CD4-positive, alpha-beta T cell treated with Interleukin-6 at 100 ng/mL for 8 hours (primary cell): ENCODE results near the gene ATP11A.

Experiments
- DNase-seq: peaks from one replicate; pipeline ENCODE4 v3.0.0-alpha.2; 2020; ENCODE audit warnings: mixed read lengths, low spot score

ATP11A gene

DNA sequence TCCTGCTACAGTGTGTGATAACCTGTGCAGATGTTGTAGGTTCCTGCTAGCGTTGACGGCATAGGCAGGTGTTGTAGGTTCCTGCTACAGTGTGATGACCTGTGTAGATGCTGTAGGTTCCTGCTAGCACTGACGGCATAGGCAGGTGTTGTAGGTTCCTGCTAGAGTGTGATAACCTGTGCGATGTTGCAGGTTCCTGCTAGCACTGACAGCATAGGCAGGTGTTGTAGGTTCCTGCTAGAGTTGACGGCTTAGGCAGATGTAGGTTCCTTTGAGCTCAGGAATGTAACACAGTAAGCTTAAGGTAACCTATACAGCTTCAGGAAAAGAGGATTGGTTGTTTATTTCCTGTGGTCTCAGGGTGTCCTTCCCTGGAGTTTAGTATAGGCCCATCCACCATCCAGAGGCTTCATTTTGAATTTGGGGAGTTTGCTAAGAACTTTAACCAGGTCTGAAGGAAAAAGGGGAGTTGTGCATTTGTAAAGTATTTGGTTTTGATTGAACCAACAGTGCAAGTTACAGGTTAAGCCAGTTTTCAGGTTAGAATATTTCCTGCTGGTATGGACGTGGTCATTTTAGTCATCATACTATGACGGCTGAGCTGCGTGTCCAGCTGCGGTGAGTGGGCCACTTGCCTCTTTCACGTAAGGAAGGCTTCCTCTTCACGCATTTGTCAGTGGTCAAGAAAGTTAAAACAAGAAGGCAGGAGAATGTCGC is 53.8 kb downstream of the ATP11A start:
- no peak for DNase-seq

DNA sequence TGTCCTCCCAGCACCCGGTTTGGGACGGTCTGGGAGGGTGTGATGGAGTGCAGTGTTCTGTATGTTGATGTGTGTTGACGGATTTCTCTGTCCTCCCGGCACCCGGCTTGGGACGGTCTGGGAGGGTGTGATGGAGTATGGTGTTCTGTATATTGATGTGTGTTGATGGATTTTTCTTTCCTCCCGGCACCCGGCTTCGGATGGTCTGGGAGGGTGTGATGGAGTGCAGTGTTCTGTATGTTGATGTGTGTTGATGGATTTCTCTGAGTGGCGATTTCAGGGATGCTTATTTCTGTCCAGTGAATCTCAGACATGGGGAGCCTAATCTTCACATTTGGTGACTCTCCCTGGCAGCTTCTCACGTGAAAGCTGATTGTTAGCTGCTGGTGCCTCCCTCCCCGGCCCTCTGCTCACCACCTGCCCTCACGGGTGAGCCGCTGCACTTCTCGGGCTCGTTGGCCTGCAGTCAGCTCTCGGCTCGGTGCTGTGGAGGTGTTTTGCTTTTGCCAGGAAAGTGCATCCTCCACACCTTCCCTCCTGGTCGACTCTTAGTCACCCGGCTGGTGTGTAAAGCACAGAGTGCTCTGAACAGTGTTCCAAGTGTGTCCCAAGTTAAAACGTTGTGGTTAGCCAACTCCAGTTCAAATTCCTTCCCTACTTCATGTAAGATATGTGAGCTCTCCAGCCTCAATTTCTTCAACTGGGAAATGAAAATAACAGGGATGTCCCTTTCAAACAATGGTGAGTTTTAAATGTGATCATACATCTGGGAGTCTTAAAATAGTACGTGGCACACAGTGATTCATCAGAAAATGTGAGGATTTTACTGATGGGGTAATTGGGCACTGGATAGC is 54.6 kb downstream of the ATP11A start:
- DNase-seq = no peak

DNA sequence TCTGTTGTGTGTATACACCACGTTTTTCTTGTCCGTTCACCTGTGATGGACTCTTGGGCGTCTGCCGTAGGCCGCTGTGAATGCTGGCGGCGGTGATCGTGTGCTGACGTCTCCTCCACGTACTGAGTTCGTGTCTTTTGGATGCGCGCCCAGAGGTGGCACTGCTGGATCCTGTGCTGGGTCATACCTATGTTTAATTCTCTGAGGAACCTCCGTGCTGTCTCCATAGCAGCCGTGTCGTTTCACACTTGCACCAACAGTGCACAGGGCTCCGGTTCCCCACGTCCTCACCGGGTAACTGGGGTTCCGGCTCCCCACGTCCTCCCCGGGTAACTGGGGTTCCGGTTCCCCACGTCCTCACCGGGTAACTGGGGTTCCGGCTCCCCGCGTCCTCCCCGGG is 56.2 kb downstream of the ATP11A start:
- DNase-seq = no peak

DNA sequence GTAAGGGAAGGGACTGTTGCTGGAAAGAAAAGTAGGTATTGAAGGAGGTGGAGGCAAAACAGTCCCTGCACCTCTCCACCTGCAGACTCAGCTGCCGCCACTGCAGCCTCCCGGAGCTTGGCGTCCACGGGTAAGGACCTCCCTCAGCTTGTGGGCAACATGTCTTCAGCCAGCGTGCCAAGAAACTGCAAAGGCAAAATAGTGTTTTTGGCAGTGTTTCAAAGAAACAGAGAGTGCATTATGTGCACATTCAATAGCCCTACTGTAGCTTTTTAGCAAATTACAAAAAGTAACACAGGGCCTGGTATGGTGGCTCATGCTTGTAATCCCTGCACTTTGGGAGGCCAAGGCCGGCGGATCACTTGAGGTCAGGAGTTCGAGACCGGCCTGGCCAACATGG is 57.4 kb downstream of the ATP11A start:
- DNase-seq = no peak

DNA sequence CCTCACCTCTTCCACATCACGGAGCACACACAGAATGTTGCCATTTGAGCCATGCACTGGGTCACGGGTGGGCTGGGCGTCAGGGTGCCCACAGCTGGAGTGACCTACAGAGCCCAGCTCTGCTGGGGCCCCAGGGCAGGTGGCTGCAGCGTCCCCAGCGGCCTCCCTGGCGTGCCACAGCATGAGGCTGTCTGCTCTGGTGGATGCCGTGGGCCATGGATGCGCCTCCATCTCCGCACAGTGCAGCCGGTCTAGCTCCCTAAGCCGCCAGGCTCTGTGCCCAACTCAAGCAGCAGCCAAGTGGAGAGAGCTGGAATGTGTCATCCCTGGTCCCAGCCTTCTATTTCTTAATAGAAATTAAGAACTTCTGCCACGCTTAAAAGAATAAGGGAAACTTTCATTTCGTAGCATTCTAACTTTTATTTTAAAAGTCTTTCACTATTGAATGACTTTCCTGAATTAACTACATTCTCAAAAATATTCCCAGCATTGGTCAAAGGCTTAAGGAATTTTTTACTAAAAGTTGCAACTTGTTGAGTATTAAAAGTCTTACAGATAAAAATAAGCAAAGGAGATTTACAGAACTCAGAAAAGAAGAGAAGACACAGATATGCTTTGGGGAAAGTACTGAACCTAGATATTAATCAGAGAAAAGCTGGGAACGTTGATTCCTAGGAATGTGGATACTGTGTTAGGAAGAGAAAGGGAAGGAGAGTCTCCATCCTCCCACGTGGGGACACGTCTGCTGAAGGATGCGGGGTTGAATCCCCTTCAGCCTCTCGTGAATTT is 59.3 kb downstream of the ATP11A start:
- DNase-seq = no peak

DNA sequence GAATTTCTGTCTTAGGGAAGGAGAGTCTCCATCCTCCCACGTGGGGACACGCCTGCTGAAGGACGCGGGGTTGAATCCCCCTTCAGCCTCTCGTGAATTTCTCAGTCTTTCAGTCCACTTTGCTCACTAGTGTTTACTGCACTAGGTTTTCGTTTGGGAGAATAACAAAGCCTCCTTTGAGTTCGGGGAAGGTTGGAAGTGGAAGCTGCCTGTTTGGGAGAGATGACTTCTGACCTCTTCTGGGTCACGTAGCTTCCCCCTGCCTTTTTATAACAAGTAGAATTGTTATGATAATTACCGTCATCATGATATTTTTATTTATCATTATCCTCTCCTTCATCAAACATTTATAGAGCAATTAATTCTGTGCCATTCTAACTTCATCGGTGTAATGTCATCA is 60.7 kb downstream of the ATP11A start:
- DNase-seq = no peak

DNA sequence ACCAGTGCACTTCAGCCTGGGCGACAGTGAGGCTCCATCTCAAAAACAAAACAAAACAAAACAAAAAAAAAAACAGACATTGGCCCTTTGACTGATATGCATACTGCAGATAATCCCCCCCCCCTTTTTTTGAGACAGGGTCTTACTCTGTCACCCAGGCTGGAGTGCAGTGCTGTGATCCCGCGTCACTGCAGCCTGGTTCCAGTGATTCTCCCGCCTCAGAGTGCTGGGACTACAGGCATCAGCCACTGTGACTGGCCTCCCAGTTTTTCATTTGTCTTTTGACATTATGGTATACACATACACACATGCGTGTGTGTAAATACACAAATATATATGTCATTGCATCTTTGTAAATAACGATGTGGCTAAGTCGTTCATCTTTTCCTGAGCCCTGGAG is 61.8 kb downstream of the ATP11A start:
- no peak for DNase-seq

DNA sequence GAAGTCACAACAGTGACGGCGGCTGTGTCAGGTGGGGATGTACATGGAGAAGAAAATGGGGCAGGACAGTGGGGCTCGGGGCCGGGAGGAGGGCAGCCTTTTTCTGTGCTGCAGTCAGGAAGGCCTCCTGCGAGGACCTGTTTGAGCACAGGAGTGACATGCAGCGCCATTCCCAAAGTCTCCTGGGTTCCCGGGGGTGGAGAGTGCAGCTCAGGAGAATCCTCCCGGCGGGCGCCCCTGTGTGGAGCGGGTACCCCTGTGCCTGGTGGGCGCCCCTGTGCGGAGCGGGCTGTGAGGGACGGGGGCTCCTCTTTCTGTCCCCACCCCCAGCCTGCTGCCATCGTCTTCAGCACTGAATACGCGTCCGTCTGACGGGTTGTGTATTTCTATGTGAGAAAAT is 62.4 kb downstream of the ATP11A start:
- no peak for DNase-seq

DNA sequence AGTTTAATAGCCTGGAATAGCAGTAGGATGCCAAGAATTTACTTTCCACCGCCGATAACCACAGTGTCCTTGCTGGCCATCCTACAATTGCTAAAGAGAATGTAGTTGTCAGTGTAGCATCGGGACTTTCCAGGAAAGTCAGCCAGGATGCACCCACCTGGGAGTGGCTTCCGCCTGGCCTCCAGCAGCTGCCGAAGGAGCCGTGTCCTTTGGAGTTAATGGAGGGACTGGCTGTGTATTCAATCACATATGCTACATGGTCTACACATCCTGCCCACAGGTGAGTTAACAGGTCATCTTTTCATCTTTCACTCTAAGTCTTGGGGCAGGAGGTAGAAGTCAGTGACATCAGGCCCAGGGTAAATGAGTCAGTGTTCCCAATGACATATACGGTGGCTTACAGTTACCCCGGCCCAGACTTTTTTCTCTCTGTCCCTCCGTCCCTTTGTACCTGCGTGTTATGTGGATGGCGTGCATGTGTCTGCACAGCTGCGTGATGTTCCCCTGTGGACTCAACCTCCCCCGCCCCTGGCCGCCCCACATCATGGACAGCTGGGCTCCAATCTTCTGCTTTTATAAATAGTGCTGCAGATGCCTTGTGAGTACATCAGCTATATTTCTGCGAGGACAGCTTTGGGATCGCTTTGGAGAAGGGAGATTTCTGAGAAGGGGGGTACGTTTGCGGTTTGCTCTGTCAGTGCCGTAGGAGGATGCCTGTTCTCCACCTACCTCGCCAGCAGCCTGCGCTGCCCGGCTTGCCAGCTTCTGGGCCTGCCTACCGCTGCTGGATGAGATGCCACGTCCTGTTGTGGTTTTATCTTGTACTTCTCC is 63.1 kb downstream of the ATP11A start:
- DNase-seq = peak; percentile 37

DNA sequence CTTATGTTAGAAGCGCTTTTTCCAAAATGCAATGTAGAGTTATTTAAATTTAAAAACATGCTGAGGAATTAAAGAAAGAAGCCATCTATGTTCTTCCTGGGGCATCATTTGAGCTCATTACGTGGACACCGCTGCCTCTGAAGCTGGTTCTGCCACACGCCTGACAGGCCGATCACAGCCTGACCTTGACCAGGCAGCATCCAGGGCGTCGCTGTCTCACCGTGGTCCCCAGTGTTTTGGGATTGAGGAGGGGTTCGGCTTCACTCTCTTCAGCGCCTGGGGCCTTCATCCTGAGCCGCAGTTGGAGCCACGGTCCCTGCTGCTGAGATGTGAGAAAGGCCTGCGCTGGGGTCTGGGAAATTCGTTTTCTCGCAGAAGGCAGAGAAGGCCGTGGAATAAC is 64.0 kb downstream of the ATP11A start:
- no peak for DNase-seq

DNA sequence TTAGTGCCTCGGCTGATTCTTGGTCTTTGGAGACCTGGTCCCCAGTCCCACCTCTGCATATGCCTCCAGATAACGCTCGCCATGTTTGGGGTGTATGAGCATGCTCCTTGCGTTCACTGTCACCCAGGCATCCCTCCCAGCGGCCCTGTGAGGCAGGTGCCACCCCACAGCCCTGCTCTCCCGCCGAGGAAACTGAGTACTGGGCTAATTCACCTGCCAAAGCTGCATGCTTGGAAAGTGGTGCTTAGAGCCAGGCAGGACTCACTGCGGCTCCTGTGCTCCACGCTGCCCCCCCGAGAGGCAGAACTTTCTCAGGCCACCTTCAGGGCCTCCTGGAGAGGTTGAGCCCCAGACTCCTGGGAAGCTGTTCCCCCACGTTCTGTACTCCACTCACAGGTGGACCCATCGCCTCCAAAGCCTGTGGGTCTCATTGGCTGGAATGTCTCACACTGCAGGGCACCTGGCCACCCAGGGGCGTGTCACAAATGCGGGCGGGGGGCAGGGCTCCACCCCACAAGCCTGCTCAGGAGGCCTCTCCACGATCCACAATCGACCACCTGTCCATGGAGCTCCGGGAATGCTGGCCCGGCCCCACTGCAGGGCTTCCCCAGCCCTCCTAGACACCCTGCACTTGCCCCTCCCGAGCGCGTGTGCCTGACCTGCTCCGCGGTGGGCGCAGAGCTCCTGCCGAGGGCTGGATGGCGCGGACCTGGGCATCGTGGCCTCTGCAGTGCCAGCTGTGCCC is 64.6 kb downstream of the ATP11A start:
- DNase-seq = no peak

DNA sequence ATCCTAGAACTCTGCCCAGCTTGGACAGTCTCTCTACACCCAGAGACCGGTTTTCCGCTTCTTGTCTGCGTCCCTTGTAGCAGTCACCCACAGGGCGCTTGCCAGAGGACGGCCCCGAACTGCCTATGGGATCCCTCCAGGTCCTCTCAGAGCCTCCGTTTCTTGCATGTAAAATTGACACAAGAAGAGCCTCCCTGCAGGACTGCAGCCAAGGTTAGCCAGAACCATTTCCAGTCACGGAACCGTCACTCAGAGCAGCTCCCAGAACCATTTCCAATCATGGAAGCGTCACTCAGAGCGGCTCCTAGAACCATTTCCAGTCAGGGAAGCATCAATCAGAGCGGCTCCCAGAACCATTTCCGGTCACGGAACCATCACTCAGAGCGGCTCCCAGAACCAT is 65.5 kb downstream of the ATP11A start:
- no peak for DNase-seq

DNA sequence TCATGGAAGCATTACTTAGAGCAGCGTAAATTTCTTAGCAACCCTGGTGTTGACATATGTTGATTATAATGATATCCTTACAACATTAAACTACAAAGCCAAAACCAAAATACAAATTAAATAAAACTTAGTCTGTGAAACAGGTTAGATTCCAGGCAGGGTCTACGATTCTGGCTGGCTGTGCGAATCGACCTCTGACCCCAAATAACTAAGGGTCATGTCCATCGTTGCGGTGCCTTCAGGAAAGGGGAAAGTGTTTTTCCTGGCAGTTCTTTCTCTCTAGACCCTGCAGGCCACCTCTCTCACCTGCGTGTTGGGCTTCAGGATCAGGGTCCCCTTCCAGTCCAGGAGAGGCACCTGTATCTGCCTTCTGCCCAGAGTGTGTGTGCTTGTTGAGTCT is 66.2 kb downstream of the ATP11A start:
- no peak for DNase-seq

DNA sequence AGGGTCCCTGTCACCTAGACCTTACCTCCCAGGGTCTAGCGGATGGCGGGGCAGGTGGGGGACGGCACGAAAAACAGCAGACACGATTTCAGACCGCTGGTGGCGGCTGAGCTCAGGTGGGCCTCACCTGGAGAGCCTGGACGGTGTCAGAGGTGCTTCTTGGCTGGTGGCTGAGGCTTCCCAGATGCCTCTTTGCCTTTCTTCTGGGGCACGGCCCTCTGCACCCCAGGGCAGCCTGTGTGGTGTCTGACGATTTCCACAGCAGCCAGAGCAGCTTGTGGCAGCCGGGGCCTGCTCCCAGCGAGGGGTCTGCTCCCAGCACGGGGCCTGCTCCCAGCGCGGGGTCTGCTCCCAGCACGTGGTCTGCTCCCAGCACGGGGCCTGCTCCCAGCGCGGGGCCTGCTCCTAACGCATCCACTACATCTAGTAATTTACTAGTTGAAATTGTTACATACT is 66.7 kb downstream of the ATP11A start:
- DNase-seq = no peak

DNA sequence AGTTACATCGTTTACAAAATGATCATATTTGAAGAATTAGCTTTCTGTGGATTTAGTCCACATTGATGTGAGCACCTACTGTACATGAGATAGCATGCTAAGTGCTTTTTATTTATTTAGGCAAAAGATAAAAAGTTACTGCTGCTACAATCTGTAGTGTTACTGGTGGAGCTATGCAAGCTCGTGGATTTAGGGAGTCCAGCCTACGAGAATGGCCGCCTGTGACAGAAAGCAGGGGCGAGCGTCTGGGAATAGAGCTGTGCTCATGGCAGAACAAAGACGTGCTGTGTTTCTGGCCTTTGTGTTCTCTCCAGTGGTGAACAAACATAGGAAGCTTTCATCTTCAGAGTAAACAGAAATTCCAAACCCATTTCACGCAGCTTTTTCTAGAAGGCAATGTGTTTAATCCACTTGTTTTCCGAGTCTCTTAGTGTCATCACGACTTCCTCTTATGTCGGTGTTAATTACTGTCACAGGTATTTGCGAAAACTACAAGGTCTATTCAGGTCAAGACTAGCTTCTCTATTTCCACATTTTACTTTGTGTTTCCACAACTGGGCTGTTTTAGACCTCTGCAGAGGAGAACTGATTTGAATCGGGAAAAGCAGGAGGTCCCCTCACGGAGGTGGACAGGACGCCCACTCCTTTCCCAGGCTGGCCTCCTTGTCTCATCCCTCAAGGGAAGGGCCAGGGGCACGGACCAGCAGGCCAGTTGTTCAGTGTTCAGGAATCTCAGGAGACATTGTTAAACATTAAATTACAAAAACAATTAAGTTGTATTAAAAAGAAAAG is 67.3 kb downstream of the ATP11A start:
- no peak for DNase-seq

DNA sequence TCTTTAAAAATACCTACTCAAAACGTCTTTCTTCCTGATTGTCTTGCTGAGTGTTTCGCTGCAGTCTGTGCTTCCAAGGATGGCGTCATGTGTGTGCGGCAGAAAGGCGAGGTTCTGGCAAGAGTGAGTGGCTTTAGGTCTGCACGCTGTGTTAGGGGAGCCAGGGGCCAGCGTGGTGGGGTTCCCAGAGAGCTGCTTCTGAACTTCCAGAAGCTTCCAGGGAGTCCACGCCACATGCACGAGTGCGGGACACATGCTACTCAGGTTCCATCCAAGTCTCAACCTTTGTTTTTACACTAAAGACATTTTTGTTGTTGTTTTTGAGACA is 67.9 kb downstream of the ATP11A start:
- DNase-seq = no peak

DNA sequence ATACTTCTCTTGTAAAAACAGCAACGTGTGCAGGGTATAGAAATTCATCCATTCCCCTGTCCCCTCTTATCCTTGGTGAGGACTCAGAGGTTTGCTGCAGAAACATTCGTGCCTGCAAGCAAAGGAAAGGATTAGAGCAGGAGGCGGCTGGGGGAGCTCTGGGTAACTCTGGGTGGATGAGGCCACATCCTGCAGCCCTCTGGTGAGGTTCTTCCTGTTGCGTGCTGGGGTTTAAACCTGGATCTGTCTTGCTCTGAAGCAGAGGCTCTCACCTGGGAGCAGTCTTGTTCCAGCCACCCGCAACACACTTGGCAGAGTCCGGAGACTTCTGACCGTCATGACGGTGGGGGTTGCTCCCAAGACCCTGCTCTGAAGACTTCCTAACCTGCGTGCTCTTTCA is 69.2 kb downstream of the ATP11A start:
- peak; percentile 18 for DNase-seq

DNA sequence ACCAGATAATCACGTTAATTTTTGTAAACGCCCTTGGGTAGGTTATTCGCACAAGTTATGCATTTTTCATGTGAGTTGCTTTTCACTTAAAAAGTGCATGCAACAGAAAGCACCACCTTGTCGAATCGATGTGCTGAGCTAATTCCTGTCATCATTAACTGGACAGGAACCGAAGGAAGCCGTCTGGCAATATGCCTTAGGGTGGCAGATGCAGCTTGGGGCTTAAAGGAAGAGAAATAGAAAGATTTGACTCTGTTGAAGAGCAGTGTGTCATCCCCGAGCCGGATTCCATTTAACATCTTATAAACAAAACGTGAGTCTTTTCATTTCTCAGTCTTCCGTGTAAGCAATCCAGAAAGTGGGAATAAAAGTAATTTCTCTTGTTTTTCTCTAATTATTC is 70.0 kb downstream of the ATP11A start:
- DNase-seq = no peak

DNA sequence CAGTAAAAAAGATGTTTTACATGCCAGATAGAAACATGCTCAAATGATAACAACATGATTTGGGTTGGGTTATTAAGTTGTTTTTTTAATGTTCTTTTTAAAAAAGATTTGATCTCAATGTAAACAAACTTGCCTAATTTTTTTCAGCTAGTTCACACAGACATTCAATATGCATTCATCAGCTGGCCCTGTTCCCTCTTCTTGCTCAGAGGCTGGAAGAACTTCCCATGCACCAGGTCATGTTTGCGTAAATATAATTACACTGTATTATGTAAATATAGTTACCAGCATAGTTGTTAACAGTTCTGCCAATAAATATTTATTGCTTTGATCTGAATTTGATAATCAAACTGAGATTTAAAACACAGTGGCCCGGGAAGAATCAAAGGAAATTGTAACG is 70.6 kb downstream of the ATP11A start:
- no peak for DNase-seq

DNA sequence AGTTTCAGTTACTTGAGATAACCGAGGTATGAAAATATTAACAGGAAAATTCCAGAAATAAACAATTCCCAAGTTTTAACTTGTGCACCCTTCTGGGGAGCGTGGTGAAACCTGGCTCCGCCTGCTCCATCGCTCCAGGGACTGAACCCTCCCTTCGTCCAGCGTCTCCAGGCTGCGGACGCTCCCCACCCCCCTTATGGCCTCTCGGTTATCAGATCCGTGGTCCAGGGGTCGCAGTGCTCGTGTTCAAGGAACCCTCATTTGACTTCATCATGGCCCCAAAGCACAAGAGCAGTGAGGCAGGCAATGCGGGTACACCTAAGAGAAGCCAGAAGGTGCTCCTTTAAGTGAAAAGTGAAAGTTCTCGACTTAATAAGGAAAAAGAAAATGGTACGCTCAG is 71.1 kb downstream of the ATP11A start:
- no peak for DNase-seq
